Coronary artery (tissue), 2 donors: ENCODE results near the gene RUNX2.

Experiments used
- DNase-seq: peaks from one replicate; pipeline ENCODE4 v3.0.0-alpha.2; 2017; ENCODE audit warnings: low spot score
- H3K27ac ChIP-seq, 2 donors: fragments of 200-600 bp; sonication (generic); one replicate each; pipeline ENCODE4 v1.5.1; 2016 to 2019
- H3K4me3 ChIP-seq: fragments of 200-600 bp; sonication (generic); 2 replicates; pipeline ENCODE4 v1.5.1; 2016; ENCODE audit warnings: mild to moderate bottlenecking, moderate library complexity
- TF ChIP-seq, protein P1 (sequence below): fragments of 200-600 bp; sonication (generic); IDR thresholded peaks from one replicate; pipeline ENCODE4 v1.5.1; 2019; ENCODE audit warnings: antibody characterized with exemption

The RUNX2 gene

DNA sequence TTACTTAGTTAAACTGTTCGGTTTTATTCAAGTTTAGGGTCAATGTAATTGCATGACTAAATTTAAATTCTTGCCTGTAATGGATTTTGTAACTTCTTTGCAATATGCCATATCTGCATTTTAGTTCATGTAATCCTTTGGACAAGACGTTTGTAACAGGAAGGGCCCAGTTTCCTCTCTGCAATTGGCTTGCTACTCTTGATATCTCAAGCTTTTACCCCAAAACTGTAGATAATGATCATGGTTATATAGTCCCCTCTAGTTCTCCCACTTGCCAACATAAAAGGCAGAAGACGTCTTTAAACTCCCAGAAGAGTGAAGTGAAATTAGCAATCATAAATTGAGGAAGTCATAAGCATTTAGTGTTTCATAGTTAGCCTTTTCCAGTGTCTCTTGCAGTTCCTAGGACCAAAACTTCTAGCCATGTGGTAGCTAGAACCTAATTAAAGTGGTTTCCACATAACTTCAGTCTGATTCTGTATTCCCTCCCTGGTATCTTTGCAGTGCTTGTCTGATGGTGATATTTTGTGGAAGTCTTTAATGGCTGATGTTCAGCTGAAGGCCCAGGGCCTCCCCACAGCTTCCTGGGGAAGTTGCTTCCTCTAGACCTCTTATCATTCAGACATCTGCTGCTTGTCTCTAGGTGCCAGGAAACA, 167.4 kb downstream of the RUNX2 start:
- Histone ChIP-seq H3K27ac (no peak overlapping the region), H3K4me3 (no peak overlapping the region)
- no peak for DNase-seq
- TF ChIP-seq, protein P1, sequence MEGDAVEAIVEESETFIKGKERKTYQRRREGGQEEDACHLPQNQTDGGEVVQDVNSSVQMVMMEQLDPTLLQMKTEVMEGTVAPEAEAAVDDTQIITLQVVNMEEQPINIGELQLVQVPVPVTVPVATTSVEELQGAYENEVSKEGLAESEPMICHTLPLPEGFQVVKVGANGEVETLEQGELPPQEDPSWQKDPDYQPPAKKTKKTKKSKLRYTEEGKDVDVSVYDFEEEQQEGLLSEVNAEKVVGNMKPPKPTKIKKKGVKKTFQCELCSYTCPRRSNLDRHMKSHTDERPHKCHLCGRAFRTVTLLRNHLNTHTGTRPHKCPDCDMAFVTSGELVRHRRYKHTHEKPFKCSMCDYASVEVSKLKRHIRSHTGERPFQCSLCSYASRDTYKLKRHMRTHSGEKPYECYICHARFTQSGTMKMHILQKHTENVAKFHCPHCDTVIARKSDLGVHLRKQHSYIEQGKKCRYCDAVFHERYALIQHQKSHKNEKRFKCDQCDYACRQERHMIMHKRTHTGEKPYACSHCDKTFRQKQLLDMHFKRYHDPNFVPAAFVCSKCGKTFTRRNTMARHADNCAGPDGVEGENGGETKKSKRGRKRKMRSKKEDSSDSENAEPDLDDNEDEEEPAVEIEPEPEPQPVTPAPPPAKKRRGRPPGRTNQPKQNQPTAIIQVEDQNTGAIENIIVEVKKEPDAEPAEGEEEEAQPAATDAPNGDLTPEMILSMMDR: no peak

DNA sequence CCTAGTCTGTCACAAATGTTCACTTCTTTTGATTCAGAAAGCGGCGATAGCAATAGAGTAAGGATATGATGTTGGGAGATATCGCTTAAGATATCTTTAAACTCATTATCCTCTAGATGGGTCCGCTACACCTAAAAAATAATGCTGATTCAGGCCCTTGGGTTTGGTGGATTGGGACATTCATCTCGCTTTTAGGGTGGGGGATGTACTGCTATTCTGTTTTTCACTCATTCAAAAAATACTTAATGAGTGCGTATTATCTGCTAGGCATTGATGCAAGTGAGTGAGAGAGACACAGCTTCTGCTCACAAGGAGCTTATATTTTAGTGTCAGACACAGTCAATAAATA, 167.9 kb downstream of the RUNX2 start:
- no peak overlapping the region for H3K4me3 ChIP-seq
- H3K27ac ChIP-seq: no peak overlapping the region
- no peak for DNase-seq
- TF ChIP-seq, protein P1: no peak

DNA sequence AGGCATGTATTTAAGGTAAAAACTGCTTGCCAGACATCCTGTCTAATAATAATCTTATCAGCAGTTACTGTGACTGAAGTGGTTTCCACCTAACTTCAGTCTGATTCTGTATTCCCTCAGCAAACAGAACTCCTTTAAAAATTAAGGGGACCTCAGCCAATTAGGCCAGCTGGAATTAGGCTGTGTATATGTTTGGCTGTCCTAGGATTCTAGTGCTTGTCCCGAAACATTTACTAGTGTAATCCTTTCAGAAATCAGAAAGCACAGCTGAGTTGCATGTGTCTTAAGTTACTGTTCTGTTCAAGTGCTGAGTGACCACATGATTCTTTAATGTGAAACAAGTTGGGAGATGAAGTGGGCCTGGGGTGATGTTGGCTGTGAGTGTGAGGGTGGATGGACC, 170.5 kb downstream of the RUNX2 start:
- H3K4me3 ChIP-seq: no peak overlapping the region
- H3K27ac ChIP-seq: no peak overlapping the region
- DNase-seq: no peak
- TF ChIP-seq, protein P1: no peak

DNA sequence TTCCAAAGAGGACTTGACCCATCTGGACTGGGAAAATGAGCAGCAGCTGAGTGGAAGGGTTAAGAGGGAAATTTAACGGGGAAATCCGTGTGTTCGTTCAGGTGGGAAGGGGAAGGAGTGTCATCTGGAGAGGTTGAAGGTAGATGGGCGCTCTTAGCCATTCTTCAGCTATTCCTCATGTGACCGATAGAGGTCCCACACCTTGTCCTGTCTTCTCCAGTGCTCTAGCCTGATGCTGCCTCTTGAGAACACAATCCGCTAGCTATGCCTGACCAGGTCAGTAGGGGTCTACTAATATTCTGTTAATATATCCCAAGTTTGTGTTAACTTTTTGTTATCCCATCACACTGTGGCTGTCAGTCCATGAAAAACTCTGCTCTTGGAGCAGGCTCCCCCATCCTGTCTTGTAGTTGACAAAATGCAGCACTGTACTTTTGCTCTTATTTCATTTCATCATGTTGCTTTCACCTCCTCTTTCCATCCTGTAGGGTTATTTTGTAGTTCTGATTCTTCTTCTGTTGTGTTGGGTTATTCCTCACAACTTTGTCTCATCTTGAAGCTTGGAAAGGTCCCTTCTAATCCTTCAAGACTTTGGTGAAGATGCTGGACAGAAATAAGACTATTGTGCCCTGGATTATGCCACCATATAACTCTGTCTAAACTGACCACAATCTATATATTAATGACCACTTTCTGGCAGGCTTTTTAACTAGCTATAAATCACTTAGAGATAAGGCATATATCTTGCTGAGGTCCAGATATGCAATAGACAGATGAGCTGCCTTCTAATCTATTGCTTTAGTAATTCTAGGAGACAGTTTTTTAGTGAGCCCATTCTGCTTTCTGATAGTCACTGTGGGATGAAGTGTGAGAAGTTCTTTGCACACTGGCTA, 173.0 kb downstream of the RUNX2 start:
- TF ChIP-seq, protein P1: no peak
- no peak for DNase-seq
- no peak overlapping the region for H3K27ac ChIP-seq
- no peak overlapping the region for H3K4me3 ChIP-seq

DNA sequence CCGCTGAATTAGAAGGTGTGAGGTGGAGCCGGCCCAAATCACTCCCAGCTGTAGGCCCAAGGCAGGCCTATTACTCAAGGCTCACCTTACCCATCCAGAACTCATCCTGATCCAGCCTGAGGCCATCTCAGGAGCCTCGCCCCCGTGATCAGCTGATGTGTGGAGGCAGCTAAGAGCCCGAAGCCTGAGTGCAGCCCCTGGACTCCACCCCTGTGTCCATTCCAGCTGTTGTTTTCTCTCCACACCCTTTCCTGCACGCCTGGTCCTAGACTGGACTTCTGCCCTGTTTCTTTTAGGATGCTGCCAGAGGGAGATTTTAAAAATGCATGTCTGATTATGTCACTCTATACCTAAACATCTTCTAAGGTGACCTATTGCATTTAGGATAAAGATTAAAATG, 174.3 kb downstream of the RUNX2 start:
- Histone ChIP-seq H3K27ac (no peak overlapping the region), H3K4me3 (no peak overlapping the region)
- no peak for DNase-seq
- TF ChIP-seq, protein P1: no peak

DNA sequence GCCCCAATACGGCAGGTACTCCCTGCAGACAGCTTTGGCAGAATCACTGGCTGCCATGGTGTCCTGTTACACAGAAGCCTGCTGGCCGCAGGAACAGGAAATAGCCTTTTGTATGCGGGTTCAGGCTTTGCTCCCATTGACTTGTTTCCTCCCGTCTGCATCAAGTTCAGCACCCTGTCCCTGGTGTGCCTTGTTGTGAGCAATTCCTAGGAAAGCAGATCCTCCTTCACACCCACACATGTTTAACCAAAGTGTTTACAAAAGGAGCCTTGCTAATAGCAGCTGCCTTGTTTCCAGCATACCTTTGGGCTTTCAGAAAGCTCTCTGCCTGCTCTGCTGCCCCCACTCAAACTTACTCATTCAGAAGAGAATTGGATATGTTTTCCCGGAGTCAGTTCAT, 176.8 kb downstream of the RUNX2 start:
- H3K4me3 ChIP-seq: no peak overlapping the region
- TF ChIP-seq, protein P1: no peak
- no peak overlapping the region for H3K27ac ChIP-seq
- DNase-seq: no peak

DNA sequence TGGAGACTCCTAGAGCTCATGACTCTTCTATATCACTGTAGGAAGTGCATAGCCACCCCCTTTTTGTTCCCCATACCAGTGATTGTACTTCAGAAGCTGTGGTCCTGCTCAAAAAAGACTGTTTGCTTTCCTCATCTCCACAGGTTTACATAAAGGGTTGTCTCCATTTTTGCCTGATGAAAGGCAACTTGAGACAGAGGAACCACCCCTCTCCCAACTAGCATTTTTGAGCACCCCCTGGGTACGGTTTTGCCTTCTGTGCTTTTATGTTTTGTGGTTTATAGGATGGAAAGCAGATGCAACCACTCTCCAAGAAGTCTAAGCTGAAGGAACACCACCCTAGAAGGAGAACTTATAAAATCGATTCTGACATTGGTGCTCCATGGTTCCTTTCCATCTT, 177.3 kb downstream of the RUNX2 start:
- no peak for DNase-seq
- Histone ChIP-seq H3K4me3 (no peak overlapping the region), H3K27ac (no peak overlapping the region)
- TF ChIP-seq, protein P1: no peak
